Osteoblast (primary cell): ENCODE data around the gene BRAT1. TPM values are rescaled to one million over a fixed set of nuclear protein-coding genes. Genes with fewer than 3 reads are reported as not detected.

ENCODE experiments used
- DNase-seq: peaks from one replicate; pipeline ENCODE4 v3.0.0; 2011; ENCODE audit warnings: low spot score, mixed read lengths; ENCODE audit not compliant: insufficient read length; ENCODE audit errors: missing footprints
- H2AFZ ChIP-seq: 2 replicates; pipeline ENCODE4 v1.6.0; 2011; ENCODE audit warnings: mild to moderate bottlenecking, low read length
- H3K27ac ChIP-seq: 2 replicates; pipeline ENCODE4 v1.5.1; 2011; ENCODE audit warnings: mild to moderate bottlenecking, low read depth, low read length, moderate library complexity
- H3K27me3 ChIP-seq: 2 replicates; pipeline ENCODE4 v1.6.0; 2012; ENCODE audit warnings: mild to moderate bottlenecking, control low read depth, inconsistent platforms, low read length, moderate library complexity; ENCODE audit not compliant: insufficient read depth
- H3K36me3 ChIP-seq: 2 replicates; pipeline ENCODE4 v1.5.1; 2011; ENCODE audit warnings: mild to moderate bottlenecking, low read length, control low read depth, moderate library complexity; ENCODE audit not compliant: insufficient read depth
- H3K4me1 ChIP-seq: 2 replicates; pipeline ENCODE4 v1.5.1; 2011; ENCODE audit warnings: mild to moderate bottlenecking, low read length, control low read depth, moderate library complexity; ENCODE audit not compliant: insufficient read depth
- H3K4me2 ChIP-seq: 2 replicates; pipeline ENCODE4 v1.6.0; 2011; ENCODE audit warnings: mild to moderate bottlenecking, low read length; ENCODE audit not compliant: insufficient read depth
- H3K4me3 ChIP-seq: fragments of 200-600 bp; sonication (generic); 3 replicates; pipeline ENCODE4 v1.5.1; 2012; ENCODE audit warnings: mild to moderate bottlenecking, low read length, inconsistent platforms; ENCODE audit not compliant: insufficient read depth
- H3K79me2 ChIP-seq: 2 replicates; pipeline ENCODE4 v1.6.0; 2012; ENCODE audit warnings: mild to moderate bottlenecking, low read length, control low read depth, inconsistent platforms; ENCODE audit not compliant: insufficient read depth
- H3K9me3 ChIP-seq: 2 replicates; pipeline ENCODE4 v1.5.1; 2011; ENCODE audit warnings: low read depth, low read length, control low read depth
- H4K20me1 ChIP-seq: 2 replicates; pipeline ENCODE4 v1.6.0; 2012; ENCODE audit warnings: mild to moderate bottlenecking, low read length, control low read depth; ENCODE audit not compliant: insufficient read depth
- CTCF ChIP-seq: IDR thresholded peaks from 2 replicates; pipeline ENCODE4 v1.5.1; 2011; ENCODE audit warnings: mild to moderate bottlenecking, low read depth, low read length, moderate library complexity; ENCODE audit errors: extremely low read depth
- total RNA-seq: library from RNA; depleted of rRNA; stranded (reverse); fragments of >200 nt; gene quantifications from 2 replicates; pipeline ENCODE4 v1.2.3, GENCODE V29; 2012

Gene BRAT1
- total RNA-seq, 1 donor: 28.2 TPM

DNA sequence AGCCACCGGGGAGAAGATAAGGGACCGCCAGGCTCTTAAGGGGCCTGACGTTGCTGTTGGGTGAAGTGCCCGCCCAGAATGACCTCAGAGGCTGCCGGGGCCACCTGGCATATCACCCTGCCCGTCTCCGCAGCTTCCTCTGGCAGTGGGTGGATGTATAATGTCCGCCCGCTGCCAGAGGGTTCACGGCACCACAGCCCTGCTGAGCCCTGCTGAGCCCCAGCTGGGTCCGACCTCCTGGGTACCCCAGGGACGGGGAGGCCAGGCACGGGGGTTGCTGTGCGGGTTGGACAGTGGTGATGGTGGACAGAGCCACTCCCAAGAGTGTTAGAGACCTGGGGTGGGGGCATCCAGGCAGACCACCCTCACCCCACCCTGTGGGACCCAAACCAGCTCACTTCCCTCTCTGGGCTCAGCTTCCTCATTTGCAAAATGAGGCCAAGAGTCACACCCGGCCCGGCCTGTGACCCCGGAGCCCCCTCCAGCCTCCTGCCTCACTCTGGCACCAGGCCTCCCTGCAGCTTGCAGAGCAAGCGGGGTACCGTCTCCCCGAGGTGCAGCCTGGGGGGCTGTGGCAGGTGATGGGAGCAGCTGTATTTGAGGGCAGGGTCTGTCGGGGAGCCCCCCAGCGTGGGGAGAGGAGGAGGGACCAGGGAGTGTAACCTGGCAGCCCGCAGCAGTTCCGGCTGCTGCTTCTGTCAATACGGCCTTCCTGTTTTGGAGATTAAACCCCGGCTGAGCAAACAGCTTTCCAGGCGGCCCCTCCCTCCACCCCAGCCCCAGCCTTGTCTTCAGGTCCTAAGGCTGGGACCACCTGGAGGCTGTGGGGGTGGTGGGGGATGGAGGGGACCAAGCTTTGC is 44.2 kb downstream of the BRAT1 start:
- Histone ChIP-seq H3K9me3 (no peaks in the 10 kb centered on the region), H3K4me2 (no peak overlapping the region), H3K4me1 (peaks cover 20% of the 10 kb centered on the region), H3K27ac (no peak overlapping the region), H2AFZ (no peak overlapping the region), H4K20me1 (no peaks in the 10 kb centered on the region), H3K27me3 (no peaks in the 10 kb centered on the region), H3K4me3 (no peak overlapping the region), H3K36me3 (no peaks in the 10 kb centered on the region), H3K79me2 (no peaks in the 10 kb centered on the region)
- no peak for DNase-seq
- TF ChIP-seq CTCF: no peak

DNA sequence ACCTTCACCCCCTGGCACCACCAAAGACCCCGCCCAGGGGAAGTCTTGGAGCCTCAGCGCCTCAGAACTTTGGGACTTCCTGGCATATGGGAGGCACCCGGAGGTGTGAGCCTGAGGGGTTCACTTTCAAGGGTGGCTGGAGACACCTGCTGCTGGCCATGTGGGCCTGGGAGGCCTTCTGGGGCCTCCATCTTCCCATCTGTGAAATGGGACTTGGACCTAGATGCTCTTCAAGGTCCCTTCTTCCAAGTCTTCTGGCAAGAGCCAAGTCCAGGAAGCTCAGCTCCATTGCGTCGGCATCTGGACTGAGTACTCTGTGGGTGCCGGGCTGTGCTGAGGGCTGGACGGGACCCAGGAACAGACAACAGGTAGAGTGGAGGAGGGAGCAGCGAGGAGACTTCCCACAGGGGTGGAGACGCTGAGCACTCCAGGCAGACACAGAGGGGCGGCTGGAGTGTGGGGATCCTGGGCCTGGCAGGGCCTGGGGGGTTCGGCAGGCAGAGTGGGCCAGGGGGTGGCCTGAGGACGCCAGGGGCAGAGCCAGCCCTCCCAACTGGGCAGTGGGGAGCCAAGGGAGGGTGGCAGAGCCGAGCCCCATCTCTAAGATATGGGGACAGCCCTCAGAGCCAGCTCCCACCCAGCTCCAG is 45.1 kb downstream of the BRAT1 start:
- no peak for DNase-seq
- no peaks in the 10 kb centered on the region for H3K36me3 ChIP-seq
- TF ChIP-seq CTCF: no peak
- H2AFZ ChIP-seq: no peak overlapping the region
- no peaks in the 10 kb centered on the region for H3K79me2 ChIP-seq
- H3K27ac ChIP-seq: no peak overlapping the region
- H3K4me1 ChIP-seq: peaks cover 14% of the 10 kb centered on the region
- no peaks in the 10 kb centered on the region for H3K27me3 ChIP-seq
- no peak overlapping the region for H3K4me3 ChIP-seq
- no peak overlapping the region for H3K4me2 ChIP-seq
- H3K9me3 ChIP-seq: no peaks in the 10 kb centered on the region
- H4K20me1 ChIP-seq: no peaks in the 10 kb centered on the region

DNA sequence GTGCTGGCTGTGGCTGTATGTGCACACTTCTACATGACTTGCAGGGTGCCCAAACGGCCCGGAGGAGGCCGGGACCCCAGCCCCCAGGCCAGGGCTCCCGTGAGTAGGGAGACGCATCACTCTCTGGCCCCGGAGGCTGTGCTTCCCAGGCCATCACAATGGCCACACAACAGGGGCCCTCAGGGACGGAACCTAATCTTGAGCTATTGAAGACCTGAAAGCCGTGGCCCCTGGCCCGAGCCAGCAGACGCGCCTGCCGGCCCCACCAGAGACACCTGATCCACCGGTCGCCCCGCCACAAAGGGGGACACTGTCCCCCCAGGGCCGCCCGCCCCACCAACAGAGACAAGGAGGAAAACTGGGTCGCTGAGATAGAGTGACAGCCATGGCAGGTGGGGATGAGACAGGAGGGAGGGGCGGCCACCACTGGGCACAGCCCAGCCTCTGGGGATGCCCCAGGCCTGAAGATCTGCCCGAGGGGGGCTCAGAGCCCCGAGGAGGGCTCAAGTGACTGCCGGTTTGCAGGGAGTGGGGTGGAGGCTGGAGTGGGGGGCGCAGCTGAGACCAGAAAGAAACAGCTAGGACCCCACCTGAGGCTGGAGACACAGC is 45.9 kb downstream of the BRAT1 start:
- Histone ChIP-seq H3K4me1 (peaks cover 14% of the 10 kb centered on the region), H4K20me1 (no peaks in the 10 kb centered on the region), H3K27me3 (no peaks in the 10 kb centered on the region), H3K9me3 (no peaks in the 10 kb centered on the region), H3K36me3 (no peaks in the 10 kb centered on the region), H3K4me2 (no peak overlapping the region), H2AFZ (no peak overlapping the region), H3K27ac (no peak overlapping the region), H3K79me2 (no peaks in the 10 kb centered on the region), H3K4me3 (no peak overlapping the region)
- DNase-seq: no peak
- no peak for TF ChIP-seq CTCF
